Smooth muscle cell (in vitro differentiated cells): ENCODE data around the gene CPVL. TPM values are rescaled to one million over a fixed set of nuclear protein-coding genes. Genes with fewer than 3 reads are reported as not detected.

Experiments used
- DNase-seq: peaks from one replicate; lab custom pipeline; 2025; ENCODE audit not compliant: unreplicated experiment; lab: John Stamatoyannopoulos, UW
- H2AFZ ChIP-seq: fragments of 200-600 bp; sonication (generic); 2 replicates; pipeline ENCODE4 v1.6.0; 2016; ENCODE audit warnings: antibody characterized with exemption, low read depth, mild to moderate bottlenecking
- H3F3A ChIP-seq: fragments of 200-600 bp; sonication (generic); 2 replicates; pipeline ENCODE4 v1.6.0; 2017; ENCODE audit warnings: antibody characterized with exemption, low read depth
- H3K27ac ChIP-seq: fragments of 200-600 bp; sonication (generic); 2 replicates; pipeline ENCODE4 v1.5.1; 2016; ENCODE audit warnings: low read depth, mild to moderate bottlenecking
- H3K27me3 ChIP-seq: fragments of 200-600 bp; sonication (generic); 2 replicates; pipeline ENCODE4 v1.6.1; 2016; ENCODE audit warnings: low read depth, mild to moderate bottlenecking
- H3K36me3 ChIP-seq: fragments of 200-600 bp; sonication (generic); 2 replicates; pipeline ENCODE4 v1.5.1; 2016; ENCODE audit warnings: low read depth
- H3K4me1 ChIP-seq: fragments of 200-600 bp; sonication (generic); 2 replicates; pipeline ENCODE4 v1.5.1; 2016; ENCODE audit warnings: low read depth
- H3K4me2 ChIP-seq: fragments of 200-600 bp; sonication (generic); 2 replicates; pipeline ENCODE4 v1.6.0; 2016; ENCODE audit warnings: mild to moderate bottlenecking
- H3K4me3 ChIP-seq: fragments of 200-600 bp; sonication (generic); 2 replicates; pipeline ENCODE4 v1.5.1; 2016; ENCODE audit warnings: mild to moderate bottlenecking
- H3K79me2 ChIP-seq: fragments of 200-600 bp; sonication (generic); 2 replicates; pipeline ENCODE4 v1.6.0; 2016; ENCODE audit warnings: low read depth, mild to moderate bottlenecking
- H3K9ac ChIP-seq: fragments of 200-600 bp; sonication (generic); 2 replicates; pipeline ENCODE4 v1.6.0; 2016; ENCODE audit warnings: low read depth
- H3K9me3 ChIP-seq: fragments of 200-600 bp; sonication (generic); replicated peaks from 2 replicates; pipeline ENCODE4 v1.5.1; 2016; ENCODE audit warnings: low read depth
- H4K20me1 ChIP-seq: fragments of 200-600 bp; sonication (generic); 2 replicates; pipeline ENCODE4 v1.6.0; 2016; ENCODE audit warnings: low read depth
- WGBS: methylation state at CpG from one replicate; pipeline ENCODE4 v1.1.7; 2016; ENCODE audit warnings: low lambda C conversion rate; 5-methylcytosine and 5-hydroxymethylcytosine counted together
- polyA plus RNA-seq: library from polyadenylated mRNA; unstranded; fragments of >200 nt; fragmentation: Nextera tagmentation; extraction: Ambion mirVana; gene quantifications from 2 replicates; pipeline ENCODE4 v1.2.1, GENCODE V29; 2016
- total RNA-seq: library from RNA; depleted of rRNA; stranded (reverse); fragments of >200 nt; gene quantifications from 2 replicates; pipeline ENCODE4 v1.2.3, GENCODE V29; 2014
- TF ChIP-seq, protein P1 (sequence below): fragments of 200-600 bp; sonication (generic); IDR thresholded peaks from 2 replicates; pipeline ENCODE4 v1.5.1; 2017; ENCODE audit warnings: borderline replicate concordance, mild to moderate bottlenecking, antibody characterized with exemption; ENCODE audit not compliant: insufficient read depth, poor library complexity, severe bottlenecking

The CPVL gene
- total and polyA plus RNA-seq, 2 experiments from 2014 or later = 7.2 to 29.8 TPM

DNA sequence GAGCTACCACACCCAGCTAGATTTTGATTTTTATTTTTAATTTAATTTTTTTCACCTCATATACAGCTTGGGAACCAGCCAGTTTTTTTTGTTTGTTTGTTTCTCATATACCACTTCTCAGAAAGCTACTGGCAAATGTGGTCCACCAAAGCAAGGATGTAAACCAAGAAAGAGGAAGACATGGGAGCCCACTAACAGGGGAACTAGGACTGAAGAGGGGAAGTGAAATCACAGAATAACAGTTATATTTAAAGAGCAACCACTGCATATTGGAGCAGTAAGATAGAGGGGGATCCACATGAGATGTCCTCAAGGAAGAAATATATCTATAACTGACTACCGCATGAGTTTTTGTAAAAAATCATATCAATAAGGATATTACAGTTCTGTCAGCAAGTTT is 10.5 kb downstream of the CPVL start:
- Histone ChIP-seq H3K4me2 (no peak overlapping the region), H3F3A (no peaks in the 10 kb centered on the region), H3K27me3 (no peaks in the 10 kb centered on the region), H3K4me1 (peaks cover 22% of the 10 kb centered on the region), H3K36me3 (no peaks in the 10 kb centered on the region), H3K9me3 (no peaks in the 10 kb centered on the region), H3K27ac (no peak overlapping the region), H3K4me3 (no peak overlapping the region), H3K9ac (no peak overlapping the region), H2AFZ (no peak overlapping the region), H4K20me1 (no peaks in the 10 kb centered on the region), H3K79me2 (no peaks in the 10 kb centered on the region)
- TF ChIP-seq, protein P1, sequence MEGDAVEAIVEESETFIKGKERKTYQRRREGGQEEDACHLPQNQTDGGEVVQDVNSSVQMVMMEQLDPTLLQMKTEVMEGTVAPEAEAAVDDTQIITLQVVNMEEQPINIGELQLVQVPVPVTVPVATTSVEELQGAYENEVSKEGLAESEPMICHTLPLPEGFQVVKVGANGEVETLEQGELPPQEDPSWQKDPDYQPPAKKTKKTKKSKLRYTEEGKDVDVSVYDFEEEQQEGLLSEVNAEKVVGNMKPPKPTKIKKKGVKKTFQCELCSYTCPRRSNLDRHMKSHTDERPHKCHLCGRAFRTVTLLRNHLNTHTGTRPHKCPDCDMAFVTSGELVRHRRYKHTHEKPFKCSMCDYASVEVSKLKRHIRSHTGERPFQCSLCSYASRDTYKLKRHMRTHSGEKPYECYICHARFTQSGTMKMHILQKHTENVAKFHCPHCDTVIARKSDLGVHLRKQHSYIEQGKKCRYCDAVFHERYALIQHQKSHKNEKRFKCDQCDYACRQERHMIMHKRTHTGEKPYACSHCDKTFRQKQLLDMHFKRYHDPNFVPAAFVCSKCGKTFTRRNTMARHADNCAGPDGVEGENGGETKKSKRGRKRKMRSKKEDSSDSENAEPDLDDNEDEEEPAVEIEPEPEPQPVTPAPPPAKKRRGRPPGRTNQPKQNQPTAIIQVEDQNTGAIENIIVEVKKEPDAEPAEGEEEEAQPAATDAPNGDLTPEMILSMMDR = no peak
- WGBS = 97% methylated on average over 1 of the region's 1 CpG
- no peak for DNase-seq

DNA sequence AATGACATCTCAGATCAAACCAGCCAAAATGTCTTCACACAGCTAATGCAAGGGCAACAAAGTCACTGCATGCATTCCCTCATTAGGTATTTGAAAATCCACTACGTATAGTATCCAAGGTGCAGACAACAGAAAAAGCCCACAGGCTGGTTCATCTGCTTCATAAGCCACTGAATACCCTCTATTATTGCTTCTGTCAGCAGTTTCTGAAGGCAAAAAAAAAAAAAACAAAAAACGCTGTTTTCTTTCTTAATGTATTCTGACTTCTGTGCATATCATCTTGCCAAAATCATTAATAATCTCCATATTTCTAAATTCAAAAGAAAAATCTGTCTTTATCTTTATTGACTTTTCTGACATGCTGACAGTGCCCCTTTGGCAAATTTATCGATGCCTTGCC is 13.4 kb downstream of the CPVL start:
- DNase-seq = no peak
- Histone ChIP-seq H3K4me1 (peaks cover 15% of the 10 kb centered on the region), H3K9ac (no peak overlapping the region), H4K20me1 (no peaks in the 10 kb centered on the region), H3K4me3 (no peak overlapping the region), H3K36me3 (no peaks in the 10 kb centered on the region), H3K27me3 (no peaks in the 10 kb centered on the region), H3K4me2 (no peak overlapping the region), H3K79me2 (no peaks in the 10 kb centered on the region), H3F3A (no peaks in the 10 kb centered on the region), H3K27ac (no peak overlapping the region), H3K9me3 (no peaks in the 10 kb centered on the region), H2AFZ (no peak overlapping the region)
- TF ChIP-seq, protein P1 = no peak
- WGBS = 91% methylated on average over 3 of the region's 3 CpGs

DNA sequence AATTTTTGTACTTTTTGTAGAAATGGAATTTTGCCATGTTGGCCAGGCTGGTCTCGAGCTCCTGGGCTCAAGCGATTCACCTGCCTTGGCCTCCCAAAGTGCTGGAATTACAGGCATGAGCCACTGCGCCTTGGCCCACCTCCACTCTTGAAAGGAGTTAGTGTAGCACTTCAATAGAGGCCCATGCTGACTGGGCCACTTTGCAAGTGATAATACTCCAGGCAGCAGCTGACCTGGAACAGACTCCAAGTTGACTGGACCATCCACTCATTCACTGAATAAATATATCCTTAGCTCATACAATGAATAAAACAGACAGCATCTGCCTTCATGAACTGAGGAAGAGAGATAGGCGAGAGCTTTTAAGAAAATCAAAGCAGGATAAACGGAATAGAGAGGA is 14.7 kb downstream of the CPVL start:
- WGBS = 88% methylated on average over 5 of the region's 5 CpGs
- Histone ChIP-seq H3K27me3 (no peaks in the 10 kb centered on the region), H3K36me3 (no peaks in the 10 kb centered on the region)

DNA sequence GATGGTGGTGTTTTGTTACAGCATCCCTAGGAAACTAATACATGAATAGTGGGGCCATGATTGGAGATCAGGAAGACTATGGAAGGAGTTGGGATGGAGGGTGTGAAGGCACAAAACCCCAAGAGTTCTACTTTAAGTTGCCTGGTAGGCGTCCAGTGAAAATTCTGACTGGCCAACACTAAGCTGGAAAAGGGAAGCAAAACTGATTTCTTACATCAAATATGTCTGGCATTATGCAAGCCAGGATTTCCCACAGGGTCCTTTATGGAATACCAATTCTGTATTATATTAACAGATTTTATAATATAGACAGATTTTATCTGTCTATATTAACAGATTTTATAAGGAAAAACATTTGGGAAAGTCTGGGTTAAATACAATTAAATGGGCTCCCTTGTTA is 16.2 kb downstream of the CPVL start:
- Histone ChIP-seq H3K27me3 (no peaks in the 10 kb centered on the region), H4K20me1 (no peaks in the 10 kb centered on the region), H3K9me3 (no peaks in the 10 kb centered on the region), H3K4me2 (no peak overlapping the region), H3K27ac (no peak overlapping the region), H3K9ac (no peak overlapping the region), H3F3A (no peaks in the 10 kb centered on the region), H3K4me3 (no peak overlapping the region), H3K4me1 (peaks cover 20% of the 10 kb centered on the region), H3K36me3 (no peaks in the 10 kb centered on the region), H3K79me2 (no peaks in the 10 kb centered on the region), H2AFZ (no peak overlapping the region)
- DNase-seq = no peak
- TF ChIP-seq, protein P1 = no peak
- 92% methylated on average over 1 of the region's 1 CpG for WGBS

More for the DNA sequence above, 14.7 kb downstream of the CPVL start:
- H3K4me1 ChIP-seq = peaks cover 20% of the 10 kb centered on the region
- H3F3A ChIP-seq = no peaks in the 10 kb centered on the region
- DNase-seq = no peak
- H4K20me1 ChIP-seq = no peaks in the 10 kb centered on the region
- TF ChIP-seq, protein P1 = no peak
- no peak overlapping the region for H2AFZ ChIP-seq
- H3K9me3 ChIP-seq = no peaks in the 10 kb centered on the region
- no peak overlapping the region for H3K9ac ChIP-seq
- H3K4me3 ChIP-seq = no peak overlapping the region
- no peak overlapping the region for H3K4me2 ChIP-seq
- H3K27ac ChIP-seq = no peak overlapping the region
- no peaks in the 10 kb centered on the region for H3K79me2 ChIP-seq
